ENCODE data around the gene MFAP2.

Gene MFAP2

GRCh38 chr1:16925635-16926490 is 54.6 kb downstream of the MFAP2 start:
- TF ChIP-seq, protein P1, sequence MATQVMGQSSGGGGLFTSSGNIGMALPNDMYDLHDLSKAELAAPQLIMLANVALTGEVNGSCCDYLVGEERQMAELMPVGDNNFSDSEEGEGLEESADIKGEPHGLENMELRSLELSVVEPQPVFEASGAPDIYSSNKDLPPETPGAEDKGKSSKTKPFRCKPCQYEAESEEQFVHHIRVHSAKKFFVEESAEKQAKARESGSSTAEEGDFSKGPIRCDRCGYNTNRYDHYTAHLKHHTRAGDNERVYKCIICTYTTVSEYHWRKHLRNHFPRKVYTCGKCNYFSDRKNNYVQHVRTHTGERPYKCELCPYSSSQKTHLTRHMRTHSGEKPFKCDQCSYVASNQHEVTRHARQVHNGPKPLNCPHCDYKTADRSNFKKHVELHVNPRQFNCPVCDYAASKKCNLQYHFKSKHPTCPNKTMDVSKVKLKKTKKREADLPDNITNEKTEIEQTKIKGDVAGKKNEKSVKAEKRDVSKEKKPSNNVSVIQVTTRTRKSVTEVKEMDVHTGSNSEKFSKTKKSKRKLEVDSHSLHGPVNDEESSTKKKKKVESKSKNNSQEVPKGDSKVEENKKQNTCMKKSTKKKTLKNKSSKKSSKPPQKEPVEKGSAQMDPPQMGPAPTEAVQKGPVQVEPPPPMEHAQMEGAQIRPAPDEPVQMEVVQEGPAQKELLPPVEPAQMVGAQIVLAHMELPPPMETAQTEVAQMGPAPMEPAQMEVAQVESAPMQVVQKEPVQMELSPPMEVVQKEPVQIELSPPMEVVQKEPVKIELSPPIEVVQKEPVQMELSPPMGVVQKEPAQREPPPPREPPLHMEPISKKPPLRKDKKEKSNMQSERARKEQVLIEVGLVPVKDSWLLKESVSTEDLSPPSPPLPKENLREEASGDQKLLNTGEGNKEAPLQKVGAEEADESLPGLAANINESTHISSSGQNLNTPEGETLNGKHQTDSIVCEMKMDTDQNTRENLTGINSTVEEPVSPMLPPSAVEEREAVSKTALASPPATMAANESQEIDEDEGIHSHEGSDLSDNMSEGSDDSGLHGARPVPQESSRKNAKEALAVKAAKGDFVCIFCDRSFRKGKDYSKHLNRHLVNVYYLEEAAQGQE (IDR thresholded peaks at IDR 0.05; ENCODE audit: insufficient read depth in 1 of 2, low read depth in 2 of 2, low read length in 2 of 2): no peak
- TF ChIP-seq FOXP2 (optimal IDR thresholded peaks at IDR 0.05; ENCODE audit: borderline replicate concordance, extremely low read depth, extremely low read length, insufficient read depth) (no peak), SIN3A (IDR thresholded peaks at IDR 0.05; ENCODE audit: borderline replicate concordance, insufficient read depth, low read length) (no peak), TAF1 (IDR thresholded peaks at IDR 0.05; ENCODE audit: borderline replicate concordance, insufficient read depth, low read length) (no peak), POLR2AphosphoS5 (IDR thresholded peaks at IDR 0.05; ENCODE audit: low read depth, low read length) (no peak)

DNA sequence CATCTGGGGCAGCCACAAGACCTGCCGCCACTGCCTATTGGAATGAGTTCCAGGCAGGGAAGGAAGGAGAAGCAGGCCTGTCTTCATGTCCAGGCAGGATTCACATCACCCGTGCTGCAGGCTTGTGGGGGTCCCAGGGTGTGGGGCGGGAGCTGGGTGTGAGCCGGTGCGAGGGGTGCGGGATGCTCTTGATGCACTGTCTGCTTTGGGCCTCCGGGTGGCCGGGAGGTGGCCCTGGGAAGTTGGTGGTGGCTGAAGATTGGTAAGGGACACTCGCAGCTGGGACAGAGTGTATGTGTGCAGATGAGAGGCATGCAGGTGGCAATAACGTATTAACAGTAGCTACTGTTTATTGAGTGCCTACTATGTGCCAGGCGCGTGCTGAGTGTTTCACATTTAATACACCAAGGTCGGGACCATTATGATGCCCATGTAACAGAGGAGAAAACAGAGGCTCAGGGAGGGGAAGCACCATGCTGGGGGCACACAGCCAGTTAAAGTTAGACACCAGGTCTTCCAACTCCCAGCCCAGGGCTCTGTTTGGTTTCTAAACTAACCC is 55.4 kb downstream of the MFAP2 start:
- TF ChIP-seq TAF1 (IDR thresholded peaks at IDR 0.05; ENCODE audit: borderline replicate concordance, insufficient read depth, low read length): no peak
- TF ChIP-seq FOXP2 (optimal IDR thresholded peaks at IDR 0.05; ENCODE audit: borderline replicate concordance, extremely low read depth, extremely low read length, insufficient read depth): no peak
- no peak for TF ChIP-seq POLR2AphosphoS5 (IDR thresholded peaks at IDR 0.05; ENCODE audit: low read depth, low read length)
- TF ChIP-seq SIN3A (IDR thresholded peaks at IDR 0.05; ENCODE audit: borderline replicate concordance, insufficient read depth, low read length): no peak
- TF ChIP-seq, protein P1 (IDR thresholded peaks at IDR 0.05; ENCODE audit: insufficient read depth in 1 of 2, low read depth in 2 of 2, low read length in 2 of 2): no peak

Data from PFSK-1 (cell line).